Fibroblast of peridontal ligament (primary cell): ENCODE results near the gene WDR36.
A peak's percentile ranks its signal among the peaks of the same experiment; 100 is the strongest.

Source experiments
- DNase-seq: peaks from one replicate; pipeline ENCODE4 v3.0.0-alpha.2; 2010; ENCODE audit errors: extremely low read depth

The WDR36 gene

DNA sequence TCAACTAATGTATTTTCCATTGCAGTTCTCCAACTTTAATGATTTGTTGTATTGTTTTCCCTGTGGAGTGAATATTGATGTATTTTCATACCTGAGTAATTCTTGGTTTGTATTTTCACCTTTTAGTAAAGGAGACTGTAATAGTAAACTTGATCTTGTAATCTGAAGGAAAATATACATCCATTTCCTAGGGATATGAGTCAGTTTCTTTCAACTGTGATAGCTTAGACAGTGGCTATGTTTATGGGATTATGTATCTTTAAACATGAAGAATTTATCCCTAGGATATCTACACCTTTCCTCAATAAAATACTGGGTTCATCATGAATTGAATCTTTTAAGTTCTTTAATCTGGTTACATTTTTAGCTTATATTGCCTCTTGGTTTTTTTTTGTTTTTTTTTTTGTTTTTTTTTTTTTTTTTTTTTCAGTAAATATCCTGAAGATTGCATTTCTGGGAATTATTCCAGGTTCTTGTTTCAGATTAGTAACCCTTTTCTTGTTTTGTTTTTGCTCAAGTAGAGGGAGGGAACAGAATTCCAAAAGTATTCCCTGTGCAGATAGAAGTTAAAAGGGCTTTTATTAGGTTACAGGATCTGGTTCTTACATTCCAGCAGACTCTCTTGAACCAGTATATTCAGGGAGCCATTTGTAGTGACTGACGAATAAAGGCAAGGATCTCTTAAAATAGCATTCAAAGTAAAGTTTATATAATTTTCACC lies 7.1 kb downstream of the WDR36 start:
- DNase-seq: peak; percentile 44

DNA sequence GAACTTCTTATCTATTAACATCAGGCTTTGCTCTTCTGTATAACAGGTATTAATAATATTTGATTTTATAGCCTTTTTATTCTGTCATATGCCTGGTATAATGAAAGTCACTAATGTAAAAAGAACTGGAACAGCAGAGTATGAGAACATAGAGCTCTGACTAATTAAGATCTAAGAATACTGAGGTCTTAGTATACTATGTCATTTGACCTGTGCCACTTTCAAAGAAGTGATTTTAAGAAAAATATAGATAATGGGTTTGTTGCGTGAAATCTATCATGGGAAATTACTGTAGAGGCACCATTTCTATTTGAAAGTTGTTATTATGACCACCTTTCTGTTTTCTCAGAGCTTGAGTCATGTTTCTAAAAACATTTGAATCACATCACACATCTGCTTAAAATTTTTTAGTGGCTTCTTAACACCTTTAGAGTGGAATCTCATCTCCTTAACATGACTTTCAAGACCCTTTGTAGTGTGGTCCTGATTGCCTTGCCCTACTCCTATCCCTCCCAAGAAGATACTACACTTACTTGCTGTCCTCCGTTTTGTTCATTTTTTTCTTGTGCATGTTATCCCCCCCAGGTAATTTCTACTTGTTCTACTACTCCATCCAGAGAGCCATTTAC lies 14.3 kb downstream of the WDR36 start:
- no peak for DNase-seq

DNA sequence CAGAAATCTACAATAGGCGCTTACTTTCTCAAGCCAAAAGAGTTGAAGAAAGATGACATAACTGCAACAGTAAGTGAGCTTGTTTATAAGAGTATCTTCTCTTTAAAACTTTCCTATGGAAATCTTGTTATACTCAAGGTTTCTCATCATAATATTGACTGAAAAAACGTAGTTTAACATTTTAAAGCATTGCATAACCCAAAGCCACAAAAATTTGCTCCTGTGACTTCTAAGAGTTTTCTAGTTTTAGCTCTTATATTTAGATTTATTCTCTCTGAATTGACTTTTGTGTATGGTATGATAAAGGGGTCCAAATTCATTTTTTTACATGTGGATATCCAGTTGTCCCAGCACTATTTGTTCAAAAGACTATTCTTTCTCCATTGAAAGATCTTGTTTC lies 15.2 kb downstream of the WDR36 start:
- DNase-seq: peak; percentile 42

DNA sequence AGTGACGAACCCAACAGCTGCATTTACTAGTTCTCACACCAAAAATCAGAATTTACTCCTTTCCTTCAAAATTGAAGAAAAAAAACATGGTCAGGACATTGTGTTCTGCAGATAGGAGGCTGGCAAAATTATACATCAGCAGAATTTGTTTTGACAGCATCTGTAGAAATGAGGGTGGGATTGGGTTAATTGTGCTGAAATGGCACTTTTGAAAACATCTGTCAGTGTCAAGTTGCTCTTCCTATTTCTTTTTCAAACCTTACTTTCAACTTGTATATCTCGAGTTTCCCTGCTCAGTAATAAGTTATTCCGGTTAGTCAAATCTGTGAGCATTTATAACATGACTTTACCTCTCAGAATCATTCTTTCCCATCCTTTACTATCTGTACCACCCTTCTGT lies 19.8 kb downstream of the WDR36 start:
- DNase-seq: no peak

DNA sequence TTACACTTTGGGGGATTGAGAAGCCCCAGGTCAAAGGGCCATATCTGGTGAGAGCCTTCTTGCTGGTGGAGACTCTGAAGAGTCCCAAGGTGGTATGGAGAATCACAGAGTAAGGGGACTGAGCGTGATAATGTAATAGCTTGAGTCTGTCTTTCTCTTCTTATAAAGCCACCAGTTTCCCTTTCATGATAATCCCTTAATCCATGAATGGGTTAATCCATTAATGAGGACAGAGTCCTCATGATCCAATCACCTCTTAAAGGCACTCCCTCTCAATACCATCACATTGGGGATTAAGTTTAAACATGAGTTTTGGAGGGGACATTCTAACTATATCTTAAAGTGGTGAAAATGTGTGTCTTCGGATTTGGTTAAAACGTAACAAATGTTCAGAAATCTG lies 21.5 kb downstream of the WDR36 start:
- no peak for DNase-seq

DNA sequence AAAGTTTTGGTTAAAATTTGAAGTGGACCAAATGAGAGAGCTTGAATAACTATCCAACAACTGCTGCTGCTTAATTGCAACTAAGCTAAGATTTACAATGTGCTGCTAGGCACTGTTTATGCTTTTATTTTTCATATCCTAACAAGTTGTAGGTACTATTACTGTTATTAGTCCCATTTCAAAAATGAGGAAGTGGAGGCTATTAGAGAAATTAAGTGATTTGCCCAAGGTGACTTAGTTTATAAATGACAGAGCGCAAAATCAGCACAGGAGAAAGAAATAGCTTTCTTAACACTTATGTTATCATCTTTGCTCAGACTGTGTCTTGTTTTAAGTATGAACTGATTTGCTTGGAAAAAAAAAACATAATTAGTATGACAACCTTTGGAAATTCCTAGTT lies 23.1 kb downstream of the WDR36 start:
- no peak for DNase-seq

DNA sequence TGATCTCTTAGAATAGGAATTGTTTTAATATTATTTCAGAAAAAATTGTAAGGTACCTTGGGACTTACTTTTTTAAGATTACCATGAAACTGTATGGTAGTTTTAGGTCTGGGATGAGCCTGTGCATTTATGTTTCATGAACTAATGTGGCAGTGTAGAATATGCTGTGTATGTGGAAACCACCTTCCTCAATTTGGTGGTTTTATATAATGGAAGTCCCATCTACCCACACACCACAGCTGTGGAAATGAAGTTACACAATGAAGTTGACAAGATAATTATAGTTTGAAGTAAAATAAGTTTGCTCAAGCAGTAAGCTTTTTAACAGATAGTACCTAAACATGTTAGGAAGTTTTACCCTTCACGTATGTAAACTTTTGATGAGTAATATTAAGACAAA lies 24.4 kb downstream of the WDR36 start:
- DNase-seq: no peak

DNA sequence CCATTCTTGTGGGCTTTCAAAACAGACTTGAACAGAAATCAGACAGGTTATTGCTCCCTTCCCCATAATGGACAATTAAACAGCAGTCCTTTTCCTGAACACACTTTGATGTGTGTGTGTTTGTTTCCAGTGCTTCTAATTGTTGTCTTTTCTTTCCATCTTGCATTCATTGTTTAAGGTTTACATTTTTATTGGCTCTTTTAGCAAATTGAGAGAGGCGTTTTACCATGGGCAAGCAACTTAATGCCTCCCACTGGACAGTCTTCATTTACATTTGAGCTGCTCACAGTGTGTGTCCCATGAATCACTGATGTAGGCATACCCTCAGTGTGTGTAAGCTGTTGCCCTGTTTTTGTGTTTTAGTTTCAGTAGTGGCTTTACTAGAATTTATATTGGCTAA lies 25.0 kb downstream of the WDR36 start:
- DNase-seq: no peak

DNA sequence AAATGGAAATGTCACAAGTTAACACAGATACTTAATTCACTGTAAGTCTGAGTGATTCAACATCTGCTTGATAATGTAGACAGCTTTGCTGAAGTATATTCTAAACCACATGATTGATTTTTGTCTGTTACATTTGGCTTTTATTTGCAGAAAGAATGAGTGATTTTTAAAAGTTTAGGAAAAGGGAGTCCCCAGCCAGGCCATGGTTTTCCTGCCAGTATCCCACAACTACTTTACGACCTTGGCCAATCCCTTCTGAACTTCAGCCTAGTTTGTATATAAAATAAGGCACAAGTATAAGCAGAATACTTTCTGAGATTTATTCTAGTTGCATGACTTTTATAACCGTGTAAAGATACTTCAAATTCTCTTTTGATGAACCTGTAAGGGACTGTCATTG lies 27.1 kb downstream of the WDR36 start:
- DNase-seq: no peak

DNA sequence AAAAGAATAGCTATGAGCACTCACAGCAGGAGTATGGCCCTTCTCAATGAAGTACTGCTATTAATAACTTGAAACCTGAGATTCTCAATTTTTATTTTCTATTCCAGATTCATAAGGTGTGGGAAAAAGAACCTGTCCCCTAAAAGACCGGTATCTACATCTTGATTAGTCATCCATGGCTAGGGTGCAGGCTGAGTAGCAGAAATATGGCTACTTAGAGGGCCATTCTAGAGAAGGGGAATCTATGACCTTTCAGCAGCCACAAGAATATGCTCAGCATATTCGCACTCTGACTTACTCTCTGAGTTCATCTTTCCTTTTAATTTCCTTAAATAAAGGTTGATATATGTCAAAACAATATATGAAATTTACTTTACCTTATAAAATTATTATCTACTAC lies 27.7 kb downstream of the WDR36 start:
- DNase-seq: no peak

DNA sequence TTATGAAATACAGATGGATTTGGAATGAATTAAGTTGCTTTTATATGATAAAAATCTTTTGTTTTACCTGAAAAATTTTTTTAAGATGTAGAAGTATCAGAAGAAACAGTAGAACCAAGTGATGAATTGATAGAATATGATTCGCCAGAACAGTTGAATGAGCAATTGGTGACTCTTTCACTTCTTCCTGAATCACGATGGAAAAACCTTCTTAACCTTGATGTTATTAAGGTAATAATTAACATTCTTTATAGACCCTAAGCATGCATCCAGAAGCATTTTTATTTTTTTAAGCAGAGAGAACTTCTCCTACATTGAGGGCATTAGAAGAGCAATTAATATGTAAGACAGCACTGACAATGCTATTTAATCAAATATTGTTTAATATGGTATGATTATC lies 28.8 kb downstream of the WDR36 start:
- DNase-seq: no peak

DNA sequence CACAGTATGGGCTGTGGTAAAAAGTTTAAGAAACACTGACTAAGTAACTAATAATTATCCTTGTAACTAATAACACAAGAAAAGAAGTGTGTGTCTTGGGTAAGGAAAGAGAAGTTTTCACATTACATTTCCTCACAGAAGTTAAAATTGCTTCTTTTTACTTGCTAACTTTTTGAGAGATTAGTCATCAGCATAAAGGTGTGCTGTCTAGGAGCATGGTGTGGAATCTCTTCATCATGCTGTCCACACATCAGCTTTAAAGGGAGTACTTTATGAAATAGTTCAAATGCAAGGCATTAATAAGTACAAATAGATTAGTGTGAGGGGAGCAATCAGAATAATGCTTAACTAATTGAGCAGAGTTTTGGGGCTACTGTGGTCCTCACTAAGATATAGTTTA lies 29.8 kb downstream of the WDR36 start:
- DNase-seq: no peak

DNA sequence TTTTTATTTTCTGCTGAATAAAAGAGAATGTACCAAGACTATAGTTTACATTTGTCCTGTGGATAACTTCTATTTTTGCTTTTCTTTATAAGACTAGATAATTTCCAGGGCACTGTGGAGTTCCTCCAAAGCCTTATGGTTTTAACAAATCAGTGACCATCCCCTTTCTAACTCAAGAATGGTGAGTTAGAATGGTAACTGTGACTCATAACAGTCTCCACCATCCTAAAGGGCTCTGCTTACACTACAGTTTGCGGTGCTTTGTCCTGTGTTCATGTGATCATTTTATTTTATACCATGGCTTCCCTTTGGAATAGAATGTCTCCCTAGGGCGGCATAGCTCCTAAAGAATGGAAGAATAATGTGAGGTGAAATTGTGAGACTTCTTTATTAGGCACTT lies 30.2 kb downstream of the WDR36 start:
- DNase-seq: no peak

DNA sequence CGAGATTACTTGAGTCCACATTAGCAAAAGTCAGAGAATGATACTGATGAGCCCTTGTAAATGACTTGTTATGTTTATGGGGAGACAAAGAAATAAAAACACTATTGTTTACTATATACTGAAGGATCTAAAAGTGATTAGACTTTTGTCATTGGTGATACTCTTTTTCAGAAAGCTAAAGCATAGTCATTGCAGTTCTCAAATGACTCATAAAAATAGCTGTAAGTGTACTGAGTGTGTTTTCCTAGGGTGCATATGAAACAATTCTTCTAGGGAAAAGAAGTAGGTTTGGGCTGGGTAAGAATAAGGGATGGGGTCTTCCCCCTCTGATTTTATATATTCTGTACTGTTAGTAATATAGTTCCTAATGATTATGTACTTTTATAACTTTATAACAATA lies 32.6 kb downstream of the WDR36 start:
- no peak for DNase-seq

DNA sequence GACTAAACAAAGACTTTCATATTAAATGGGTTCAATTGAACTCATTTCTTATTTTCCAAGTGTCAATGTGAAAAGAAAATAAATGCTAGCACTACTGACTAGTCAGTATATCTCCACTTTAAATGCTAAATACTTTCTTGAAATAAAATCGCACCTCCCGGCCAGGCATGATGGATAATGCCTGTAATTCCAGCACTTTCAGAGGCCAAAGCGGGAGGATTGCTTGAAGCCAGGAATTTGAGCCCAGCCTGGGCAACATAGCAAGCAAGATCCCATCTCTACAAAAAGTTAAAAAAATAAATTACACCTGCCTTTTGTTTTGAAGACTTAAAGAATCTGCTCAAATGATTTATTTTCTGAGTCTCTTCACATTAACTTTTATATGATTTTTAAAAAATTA lies 34.7 kb downstream of the WDR36 start:
- no peak for DNase-seq

DNA sequence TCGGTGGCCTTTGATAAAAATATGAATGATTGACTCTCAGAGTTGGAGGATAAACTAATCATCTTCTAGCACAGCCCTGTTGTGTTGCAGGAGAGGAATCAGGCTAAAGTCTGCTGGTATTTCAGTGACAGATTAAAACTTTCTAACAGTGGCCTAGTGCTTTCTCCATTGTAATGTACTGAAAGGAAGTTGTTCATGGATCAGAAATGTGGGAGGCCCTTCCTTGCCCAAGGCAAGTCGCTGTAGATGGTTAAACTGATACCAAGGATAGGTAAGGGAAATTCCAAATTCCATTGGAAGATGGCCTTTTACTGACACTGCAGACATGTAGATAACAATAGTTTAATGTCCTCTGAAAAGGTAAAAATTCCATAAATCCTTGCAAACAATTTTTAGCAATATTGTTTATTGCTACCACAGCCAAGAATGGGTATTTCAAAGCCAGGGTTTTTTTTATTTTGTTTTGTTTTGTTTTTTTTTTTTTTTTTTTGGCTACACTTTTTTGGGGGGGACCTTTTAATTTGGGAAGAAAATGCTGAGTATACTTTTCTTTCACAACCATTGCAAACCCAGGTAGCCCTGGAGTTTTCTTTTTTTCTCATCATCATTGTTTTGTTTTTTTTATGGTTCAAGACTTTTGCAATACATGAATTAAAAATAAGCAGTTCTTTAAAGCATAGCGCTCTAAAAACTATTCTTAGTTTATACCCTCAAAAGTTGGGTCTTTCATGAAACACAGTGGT lies 35.5 kb downstream of the WDR36 start:
- no peak for DNase-seq

DNA sequence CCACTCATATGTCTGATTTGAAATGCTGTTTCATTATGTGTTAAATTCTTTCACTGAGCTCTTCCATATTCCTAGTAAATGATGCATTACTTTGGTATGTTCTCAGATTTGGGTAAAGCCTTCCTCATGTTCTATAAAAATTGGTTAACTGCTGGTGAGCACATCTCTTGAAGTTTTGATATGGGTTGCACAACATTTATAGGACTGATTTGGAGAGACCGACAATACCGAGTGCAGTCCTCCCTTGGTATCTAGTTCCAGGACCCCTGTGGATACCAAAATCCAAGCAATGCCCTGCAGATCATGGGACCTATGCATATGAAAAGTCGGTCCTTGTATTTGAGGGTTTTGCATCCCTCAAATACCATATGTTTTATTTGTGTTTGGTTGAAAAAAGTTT lies 37.8 kb downstream of the WDR36 start:
- peak; percentile 73 for DNase-seq

DNA sequence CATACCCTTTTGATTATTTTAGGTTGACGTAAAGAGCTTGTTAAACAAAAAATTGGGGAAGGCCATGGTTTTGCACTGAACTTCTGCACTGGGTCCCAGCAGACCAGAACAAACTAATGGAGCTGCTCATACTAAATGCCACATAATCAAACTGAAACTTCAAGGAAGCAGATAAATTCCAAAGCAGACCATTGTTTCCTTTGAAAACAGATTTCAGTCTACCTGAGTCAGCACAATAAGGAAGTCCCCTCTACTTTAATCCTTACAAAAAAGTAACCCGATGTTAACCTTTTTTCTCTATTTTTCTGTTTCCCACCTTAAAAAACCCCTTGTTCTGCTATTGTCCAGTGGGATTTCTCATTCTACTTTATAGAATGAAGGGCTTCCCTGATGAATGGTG lies 39.2 kb downstream of the WDR36 start:
- DNase-seq: no peak

DNA sequence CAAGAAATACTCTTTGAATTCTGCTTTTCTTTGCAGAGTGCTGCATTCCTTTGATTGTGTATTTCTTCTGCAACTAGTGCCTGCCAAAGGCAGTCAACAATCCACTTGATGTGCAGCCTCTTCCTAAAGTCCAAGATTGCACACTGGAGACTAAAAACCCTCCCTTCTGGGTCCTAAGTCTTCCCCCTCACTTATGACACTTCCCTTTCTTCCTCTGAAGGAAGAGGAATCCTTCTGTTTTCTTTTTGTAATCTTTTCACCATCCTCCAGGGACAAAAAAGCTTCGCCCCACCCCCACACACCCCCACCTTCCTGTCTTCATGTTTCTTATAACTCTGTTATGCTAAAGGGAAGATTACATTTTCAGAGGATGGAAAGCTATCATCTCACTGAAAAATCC lies 39.9 kb downstream of the WDR36 start:
- DNase-seq: no peak

DNA sequence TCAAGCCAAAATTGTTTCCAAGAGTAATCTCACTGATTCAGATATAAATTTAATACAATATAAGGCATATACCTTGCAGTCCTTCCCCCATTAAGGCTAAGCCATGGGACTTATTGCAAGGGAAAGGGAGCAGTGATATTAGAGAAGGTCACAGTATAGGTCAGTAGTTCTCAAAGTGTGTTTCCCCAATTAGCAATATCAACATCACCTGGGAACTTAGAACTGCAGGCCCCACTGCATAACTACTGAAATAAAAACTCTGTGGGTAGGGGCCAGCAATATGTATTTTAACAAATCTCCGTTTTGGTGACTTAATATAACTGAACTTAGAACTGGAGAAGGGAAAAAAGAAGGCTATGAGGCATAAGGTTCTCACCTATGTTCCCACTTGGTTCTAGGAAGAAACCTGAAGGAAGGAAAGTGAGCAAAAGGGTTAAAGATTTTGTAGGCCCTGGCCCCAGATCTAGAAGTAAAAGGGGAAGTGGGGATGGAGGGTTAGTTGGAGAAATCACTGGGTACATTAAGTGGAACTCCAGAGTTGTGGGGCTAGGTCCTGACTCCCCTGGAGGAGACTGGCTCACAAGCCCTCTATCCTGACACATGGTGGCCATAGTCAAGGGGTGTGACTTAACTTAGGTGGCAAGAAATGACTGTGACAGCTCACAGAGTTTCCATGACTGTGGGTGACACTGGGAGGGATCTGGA lies 40.7 kb downstream of the WDR36 start:
- no peak for DNase-seq

DNA sequence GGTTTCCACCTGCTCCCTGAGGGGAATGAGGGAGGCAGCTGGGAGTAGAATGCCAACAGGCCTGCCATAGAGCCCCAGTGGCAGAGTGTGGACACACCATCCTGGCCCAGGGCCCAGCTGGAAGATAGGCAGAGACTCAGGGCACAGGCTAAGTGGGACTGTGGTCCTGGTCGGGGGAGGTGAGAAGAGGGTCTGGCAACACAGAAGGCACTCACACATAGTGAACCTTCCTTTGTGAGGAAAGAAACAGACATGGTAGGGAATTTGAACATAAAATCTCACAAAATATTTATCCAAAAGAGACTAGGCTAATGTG lies 41.2 kb downstream of the WDR36 start:
- no peak for DNase-seq

DNA sequence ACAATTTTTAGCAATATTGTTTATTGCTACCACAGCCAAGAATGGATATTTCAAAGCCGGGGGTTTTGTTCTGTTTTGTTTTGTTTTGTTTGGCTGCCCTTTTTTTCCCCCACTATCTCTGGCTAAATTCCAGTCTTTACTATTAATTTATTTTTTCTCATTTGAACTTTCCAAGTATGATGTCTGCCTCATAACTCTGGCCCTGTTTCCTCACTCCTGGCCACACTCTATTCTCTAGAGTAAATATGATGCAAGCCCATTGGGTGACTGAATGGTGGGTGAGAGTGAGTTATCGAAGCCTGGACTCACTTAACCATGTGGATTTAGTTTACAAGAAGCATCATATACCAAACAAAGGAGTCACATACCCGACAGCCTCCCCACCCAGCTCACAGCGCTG lies 41.9 kb downstream of the WDR36 start:
- peak; percentile 94 for DNase-seq

DNA sequence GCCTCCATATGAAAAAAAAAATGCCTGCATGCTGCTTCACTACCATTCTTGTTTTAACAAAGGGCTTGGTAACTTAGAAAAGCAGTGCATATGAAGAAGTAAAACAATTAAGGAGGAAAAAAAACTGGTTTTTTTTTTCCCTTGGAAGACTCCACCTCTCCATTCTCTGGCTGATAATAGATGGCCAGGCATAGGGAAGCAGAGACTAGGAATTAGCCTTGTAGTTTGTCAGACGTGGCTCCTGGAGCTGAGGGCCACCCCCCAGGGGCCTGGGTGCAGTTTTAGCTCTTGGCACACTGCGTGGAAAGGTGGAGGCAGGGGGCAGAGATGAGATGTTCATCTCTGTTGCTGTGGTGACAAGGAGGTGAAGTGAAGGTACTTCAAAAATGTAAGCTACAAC lies 42.7 kb downstream of the WDR36 start:
- DNase-seq: no peak
